Aorta (tissue), 5 donors: ENCODE results near the gene IER5. TPM values are rescaled to one million over a fixed set of nuclear protein-coding genes. Genes with fewer than 3 reads are reported as not detected.

Experiments
- ATAC-seq: fragments of 200-7000 bp; cut with Tn5 transposase; one replicate; pipeline ENCODE4 v1.9.1; 2022; ENCODE audit warnings: moderate library complexity; ENCODE audit not compliant: low FRiP score
- DNase-seq, 2 donors: peaks; one replicate each; pipeline ENCODE4 v3.0.0-alpha.2; 2020
- H3K27ac ChIP-seq, 2 donors: one replicate each; pipeline ENCODE4 v1.5.1; 2013; ENCODE audit warnings: low read length in 2 of 2, mild to moderate bottlenecking in 2 of 2, moderate library complexity in 2 of 2, control low read depth in 1 of 2, inconsistent platforms in 1 of 2, low read depth in 1 of 2
- H3K27me3 ChIP-seq, 2 donors: one replicate each; pipeline ENCODE4 v1.6.1; 2013; ENCODE audit warnings: control low read depth in 1 of 2, low read length in 1 of 2, mild to moderate bottlenecking in 1 of 2, moderate library complexity in 1 of 2; ENCODE audit not compliant: insufficient read depth in 2 of 2, control insufficient read depth in 1 of 2
- H3K36me3 ChIP-seq, 2 donors: one replicate each; pipeline ENCODE4 v1.6.1; 2013; ENCODE audit warnings: control low read depth in 1 of 2, low read length in 1 of 2, mild to moderate bottlenecking in 1 of 2; ENCODE audit not compliant: insufficient read depth in 2 of 2, control insufficient read depth in 1 of 2
- H3K4me1 ChIP-seq, 2 donors: one replicate each; pipeline ENCODE4 v1.6.1; 2013; ENCODE audit warnings: low read length in 2 of 2, control low read depth in 1 of 2, mild to moderate bottlenecking in 1 of 2, moderate library complexity in 1 of 2; ENCODE audit not compliant: insufficient read depth in 2 of 2, control insufficient read depth in 1 of 2
- H3K4me3 ChIP-seq, 2 donors: one replicate each; pipeline ENCODE4 v1.5.1; 2013; ENCODE audit warnings: low read length in 2 of 2, control low read depth in 1 of 2, mild to moderate bottlenecking in 1 of 2
- H3K9me3 ChIP-seq: one replicate; pipeline ENCODE4 v1.6.1; 2013; ENCODE audit warnings: mild to moderate bottlenecking, low read length; ENCODE audit not compliant: control insufficient read depth
- WGBS, 2 donors: extraction: QIAGEN DNeasy Blood & Tissue Kit; methylation state at CpG; one replicate each; pipeline ENCODE4 v1.1.7; 2013; 5-methylcytosine and 5-hydroxymethylcytosine counted together
- intact Hi-C, 2 donors: fragments of 100-400 bp; cut with DNase I; formaldehyde crosslinking; loops; one replicate each; pipeline versions ENCODE4 v1.14.2 to v1.15.0; 2022
- polyA plus RNA-seq, 2 donors: library from polyadenylated mRNA; stranded (reverse); fragments of 200-250 nt; gene quantifications; one replicate each; pipeline ENCODE4 v1.2.3, GENCODE V29; 2013
- total RNA-seq, 2 donors: library from RNA; stranded (reverse); fragmentation: NEBNext Ultra II Directional; extraction: Animal tissue kit (Norgen Biotek cat#: 25700); gene quantifications; one replicate each; pipeline ENCODE4 v1.2.1, GENCODE V29; 2021
- donor health status: healthy with polysubstance abuse.
- donor health status: Bipolar disorder and iron deficiency.
- donor health status: DM: no; HTN: no; CAD: no.
- donor health status: DM: no; HTN: no; CAD: no.
- donor health status: DM: yes; HTN: yes; CAD: no.

IER5 gene
- total and polyA plus RNA-seq, 4 donors: 7.4 to 42.2 (median 11.4) TPM

DNA sequence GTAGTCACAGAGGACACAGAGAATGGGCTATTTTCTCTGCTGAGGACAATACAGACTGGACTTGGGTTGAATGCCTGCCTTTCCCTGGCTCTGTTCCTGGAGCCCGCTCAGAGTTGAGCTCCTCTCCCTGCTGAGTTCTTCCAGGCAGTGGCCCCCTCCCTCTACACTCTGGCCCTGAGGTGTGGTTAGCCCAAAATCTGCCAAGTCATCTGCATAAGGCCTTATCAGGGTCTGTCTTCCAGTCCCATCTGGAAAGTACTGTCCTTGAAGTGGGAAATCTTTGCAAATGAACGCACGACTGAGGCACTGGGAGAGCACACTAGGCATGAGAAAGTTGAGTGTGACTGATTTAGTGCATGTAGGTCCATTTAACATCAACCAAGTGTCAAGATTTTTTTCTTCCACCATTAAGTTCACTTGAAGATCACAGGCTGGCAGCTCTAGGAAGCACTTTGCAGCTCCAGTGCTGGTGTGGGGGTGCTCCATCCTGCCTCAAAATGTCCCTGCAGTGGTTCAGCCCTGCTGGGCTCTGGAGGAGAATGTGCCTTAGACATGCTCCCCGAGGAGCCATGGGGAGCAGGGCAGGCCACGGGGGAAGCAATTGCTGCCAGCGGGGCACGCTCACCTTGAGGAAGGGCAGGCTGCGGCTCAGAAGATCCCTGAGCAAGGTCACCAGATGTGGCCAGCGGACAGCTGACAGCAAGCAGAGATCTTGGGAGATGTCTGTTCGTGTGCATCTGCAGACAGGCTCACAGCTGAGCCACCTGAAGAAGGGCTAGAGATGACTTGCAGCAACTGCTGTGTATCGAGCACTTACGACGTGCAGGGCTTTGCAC is 41.5 kb downstream of the IER5 start:
- intact Hi-C loops: no loop called here
- Histone ChIP-seq H3K4me1 (no peaks in the 10 kb centered on the region), H3K4me3 (no peak overlapping the region), H3K27me3 (no peaks in the 10 kb centered on the region), H3K9me3 (no peaks in the 10 kb centered on the region), H3K27ac (no peak overlapping the region), H3K36me3 (no peaks in the 10 kb centered on the region)
- DNase-seq (no peak), ATAC-seq (no peak)
- WGBS, 2 donors: 95 to 96% methylated on average over 13 of the region's 13 CpGs

GRCh38 chr1:181131255-181131941 is 42.9 kb downstream of the IER5 start:
- no peaks in the 10 kb centered on the region for H3K9me3 ChIP-seq
- no peaks in the 10 kb centered on the region for H3K27me3 ChIP-seq
- H3K27ac ChIP-seq: no peak overlapping the region
- no peaks in the 10 kb centered on the region for H3K4me1 ChIP-seq
- no peak for ATAC-seq
- H3K36me3 ChIP-seq: no peaks in the 10 kb centered on the region
- DNase-seq: peak in 1 of 2 donors; percentile 71
- WGBS, 2 donors: 87 to 90% methylated on average over 8 of the region's 8 CpGs
- no peak overlapping the region for H3K4me3 ChIP-seq
- intact Hi-C loops: no loop called here

GRCh38 chr1:181133441-181133951 is 45.0 kb downstream of the IER5 start:
- ATAC-seq: no peak
- intact Hi-C loops: no loop called here
- Histone ChIP-seq H3K27ac (no peak overlapping the region), H3K36me3 (no peaks in the 10 kb centered on the region), H3K4me3 (no peak overlapping the region), H3K9me3 (no peaks in the 10 kb centered on the region), H3K27me3 (no peaks in the 10 kb centered on the region), H3K4me1 (no peaks in the 10 kb centered on the region)
- WGBS, 2 donors: 98 to 99% methylated on average over 6 of the region's 6 CpGs
- peak in 1 of 2 donors; percentile 66 for DNase-seq

DNA sequence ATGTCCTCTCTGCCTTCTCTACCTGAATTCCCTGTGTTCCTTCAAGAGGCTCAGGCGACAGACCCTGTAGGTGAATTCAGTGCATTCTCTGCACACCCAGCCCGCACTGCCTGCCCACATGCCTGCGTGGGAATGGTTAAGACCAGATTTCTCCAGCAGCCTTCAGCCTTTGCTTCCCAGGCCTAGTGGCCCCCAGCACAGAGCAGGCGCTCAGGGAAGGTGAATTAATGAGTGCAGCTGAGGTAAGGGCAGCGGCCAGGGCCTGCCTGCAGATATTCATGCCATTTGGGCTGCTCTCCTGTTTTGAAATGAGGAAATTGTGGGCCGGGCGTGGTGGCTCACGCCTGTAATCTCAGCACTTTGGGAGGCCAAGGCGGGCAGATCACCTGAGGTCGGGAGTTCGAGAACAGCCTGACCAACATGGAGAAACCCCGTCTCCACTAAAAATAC is 45.5 kb downstream of the IER5 start:
- Histone ChIP-seq H3K27ac (no peak overlapping the region), H3K36me3 (no peaks in the 10 kb centered on the region), H3K27me3 (no peaks in the 10 kb centered on the region), H3K4me3 (no peak overlapping the region), H3K4me1 (no peaks in the 10 kb centered on the region), H3K9me3 (no peaks in the 10 kb centered on the region)
- no peak for ATAC-seq
- intact Hi-C loops: no loop called here
- peak in 1 of 2 donors; percentile 33 for DNase-seq
- 94 to 95% methylated on average over 12 of the region's 12 CpGs for WGBS, 2 donors

- WGBS, 2 donors: 58 to 62% methylated on average over 16 to 17 of the region's 17 CpGs
- H3K9me3 ChIP-seq: no peaks in the 10 kb centered on the region
- peak; percentile 26 for ATAC-seq
- H3K4me3 ChIP-seq: no peak overlapping the region
- intact Hi-C loops: no loop called here
- no peaks in the 10 kb centered on the region for H3K27me3 ChIP-seq
- no peaks in the 10 kb centered on the region for H3K36me3 ChIP-seq
- peak overlapping the region in 1 of 2 donors; percentile 11 for H3K27ac ChIP-seq
- peak; percentile 81 for DNase-seq
- H3K4me1 ChIP-seq: no peaks in the 10 kb centered on the region
Measured at GRCh38 chr1:181134543-181135436, 46.3 kb downstream of the IER5 start.

DNA sequence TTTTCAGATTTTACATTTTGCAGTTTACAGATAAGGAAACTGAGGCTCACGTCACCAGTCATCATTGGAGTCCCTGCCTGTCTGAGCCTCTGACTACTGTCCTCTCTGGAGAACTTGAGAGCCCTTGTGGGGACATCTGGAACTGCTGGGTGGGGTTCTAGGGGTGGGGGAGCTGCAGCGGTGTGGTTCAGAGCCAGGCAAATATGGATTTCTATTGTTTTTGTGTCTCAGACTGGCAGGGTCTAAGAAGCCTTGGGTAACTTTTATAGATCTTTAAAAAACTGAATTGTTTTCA is 46.9 kb downstream of the IER5 start:
- DNase-seq: peak in 1 of 2 donors; percentile 52
- H3K9me3 ChIP-seq: no peaks in the 10 kb centered on the region
- no peaks in the 10 kb centered on the region for H3K36me3 ChIP-seq
- WGBS, 2 donors: 45 to 54% methylated on average over 2 of the region's 2 CpGs
- peak overlapping the region in 1 of 2 donors; percentile 11 for H3K27ac ChIP-seq
- H3K4me1 ChIP-seq: no peaks in the 10 kb centered on the region
- no peaks in the 10 kb centered on the region for H3K27me3 ChIP-seq
- intact Hi-C loops: no loop called here
- no peak for ATAC-seq
- H3K4me3 ChIP-seq: no peak overlapping the region

DNA sequence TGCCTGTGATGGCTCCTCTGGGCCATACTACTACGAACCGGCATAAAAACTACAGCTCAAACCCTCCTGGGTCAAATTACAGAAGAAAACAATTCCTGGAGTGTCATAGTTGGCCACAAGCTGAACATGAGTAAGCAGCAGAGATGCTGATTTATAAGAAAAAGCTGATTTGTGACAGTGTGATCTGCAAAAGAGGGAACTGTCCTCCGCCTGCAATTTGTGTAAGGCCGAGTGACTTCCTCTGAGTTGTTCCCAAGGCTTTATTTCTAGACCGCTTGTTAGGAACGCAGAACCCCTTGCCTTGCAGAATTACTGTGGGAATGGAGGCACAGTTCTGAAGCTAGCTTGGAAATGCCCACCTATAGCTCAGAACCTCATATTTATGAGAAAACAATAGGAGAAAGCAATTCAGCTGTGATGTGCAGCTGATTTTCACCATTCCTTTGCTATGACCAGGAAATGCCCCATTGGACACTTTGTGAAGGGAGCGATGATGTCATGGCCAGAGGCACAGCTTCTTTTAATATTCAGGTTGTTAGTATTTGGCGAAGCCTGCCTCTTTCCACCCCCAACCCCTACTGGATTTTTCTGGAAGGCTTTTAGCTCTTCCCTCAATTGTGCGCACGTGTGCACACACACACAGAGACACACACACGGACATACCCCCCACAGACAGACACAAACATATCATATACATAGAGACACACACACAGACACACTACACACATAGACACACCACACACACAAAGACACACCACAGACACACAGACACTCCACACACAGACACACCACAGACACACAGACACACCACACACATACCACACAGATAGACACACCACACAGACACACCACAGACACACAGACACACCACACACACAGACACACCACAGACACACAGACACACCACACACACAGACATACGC is 47.6 kb downstream of the IER5 start:
- Histone ChIP-seq H3K4me3 (no peak overlapping the region), H3K27ac (peak overlapping the region in 1 of 2 donors; percentile 56), H3K9me3 (no peaks in the 10 kb centered on the region), H3K4me1 (no peaks in the 10 kb centered on the region), H3K36me3 (no peaks in the 10 kb centered on the region), H3K27me3 (no peaks in the 10 kb centered on the region)
- intact Hi-C loops: no loop called here
- ATAC-seq: peak; percentile 65
- DNase-seq: no peak
- WGBS, 2 donors: 55 to 57% methylated on average over 12 of the region's 12 CpGs

DNA sequence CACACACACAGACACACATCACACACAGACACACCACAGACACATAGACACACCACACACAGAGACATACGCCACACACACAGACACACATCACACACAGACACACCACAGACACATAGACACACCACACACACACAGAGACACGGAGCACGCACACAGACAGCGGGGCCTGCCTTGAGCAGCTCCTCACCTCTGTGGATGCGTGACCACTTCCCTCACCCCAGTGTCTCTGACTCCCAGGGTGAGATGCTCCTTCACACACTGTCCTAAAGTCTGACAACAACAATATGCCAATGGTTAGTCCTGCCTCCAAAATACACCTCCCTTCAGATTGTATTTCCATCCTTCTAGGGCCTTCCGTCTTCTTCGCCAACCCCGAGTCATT is 48.2 kb downstream of the IER5 start:
- Histone ChIP-seq H3K4me3 (no peak overlapping the region), H3K4me1 (no peaks in the 10 kb centered on the region), H3K9me3 (no peaks in the 10 kb centered on the region), H3K27me3 (no peaks in the 10 kb centered on the region), H3K36me3 (no peaks in the 10 kb centered on the region), H3K27ac (no peak overlapping the region)
- 95 to 97% methylated on average over 8 of the region's 8 CpGs for WGBS, 2 donors
- ATAC-seq: no peak
- intact Hi-C loops: no loop called here
- no peak for DNase-seq
